Measurements from ENCODE around the gene SRSF4. TPM values are rescaled to one million over a fixed set of nuclear protein-coding genes. Genes with fewer than 3 reads are reported as not detected.

SRSF4 gene
- total RNA-seq = 46.2 and 51.4 TPM in 2 replicates
- polyA plus RNA-seq = 59.2 and 61.9 TPM in 2 replicates
- 54.1 and 54.4 TPM in 2 replicates for polyA plus RNA-seq (2012)
- polyA minus RNA-seq (ENCODE audit: low replicate concordance) = 7.6 and 8.7 TPM in 2 replicates

DNA sequence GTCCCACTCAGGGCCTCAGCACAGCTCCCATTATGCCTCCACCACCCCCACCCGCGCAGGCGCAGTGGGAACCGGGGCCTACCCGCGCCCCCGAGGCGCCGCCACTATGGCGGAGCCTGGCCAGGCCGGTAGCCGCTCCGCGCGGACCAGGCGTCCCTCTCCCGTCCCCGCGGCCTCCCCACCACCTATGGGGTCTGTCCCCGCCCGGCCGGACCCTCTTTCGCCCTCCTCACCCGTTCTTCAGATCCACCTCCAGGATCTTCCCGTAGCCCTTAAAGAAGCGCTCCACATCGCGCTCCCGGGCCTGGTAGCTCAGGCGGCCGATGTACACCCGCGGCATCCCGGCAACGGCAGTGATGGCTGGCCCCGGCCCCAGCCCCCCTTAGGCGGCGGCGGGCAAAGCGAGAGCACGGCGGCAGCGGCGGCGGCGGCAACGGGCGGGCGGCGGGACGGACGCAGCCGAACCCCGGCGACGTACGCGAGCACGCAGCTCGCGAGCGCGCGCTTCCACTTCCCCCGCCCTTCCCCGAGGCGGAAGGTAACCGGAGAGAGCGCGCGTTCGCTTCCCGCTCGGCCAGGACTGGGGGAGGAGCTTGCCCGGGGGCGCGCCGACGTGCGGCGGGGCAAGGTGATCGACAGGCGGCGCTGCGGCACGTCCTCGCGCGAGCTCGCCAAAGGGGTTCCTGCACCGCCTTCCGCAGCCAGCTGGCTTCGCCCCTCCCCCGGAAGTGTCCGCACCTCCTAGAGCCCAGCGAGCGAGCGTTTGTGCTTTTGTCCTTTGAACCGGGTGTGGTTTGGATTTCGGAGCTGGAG lies at the start of gene SRSF4:
Gene SRSF4 (minus strand): TSS at position 488 of the 813 bp plus-strand sequence. CDS start 148 bp downstream, at position 340.
- peak within 1 kb of the TSS; percentile 82 for H2AFZ ChIP-seq (ENCODE audit: low read length)
- TF ChIP-seq, protein P1, sequence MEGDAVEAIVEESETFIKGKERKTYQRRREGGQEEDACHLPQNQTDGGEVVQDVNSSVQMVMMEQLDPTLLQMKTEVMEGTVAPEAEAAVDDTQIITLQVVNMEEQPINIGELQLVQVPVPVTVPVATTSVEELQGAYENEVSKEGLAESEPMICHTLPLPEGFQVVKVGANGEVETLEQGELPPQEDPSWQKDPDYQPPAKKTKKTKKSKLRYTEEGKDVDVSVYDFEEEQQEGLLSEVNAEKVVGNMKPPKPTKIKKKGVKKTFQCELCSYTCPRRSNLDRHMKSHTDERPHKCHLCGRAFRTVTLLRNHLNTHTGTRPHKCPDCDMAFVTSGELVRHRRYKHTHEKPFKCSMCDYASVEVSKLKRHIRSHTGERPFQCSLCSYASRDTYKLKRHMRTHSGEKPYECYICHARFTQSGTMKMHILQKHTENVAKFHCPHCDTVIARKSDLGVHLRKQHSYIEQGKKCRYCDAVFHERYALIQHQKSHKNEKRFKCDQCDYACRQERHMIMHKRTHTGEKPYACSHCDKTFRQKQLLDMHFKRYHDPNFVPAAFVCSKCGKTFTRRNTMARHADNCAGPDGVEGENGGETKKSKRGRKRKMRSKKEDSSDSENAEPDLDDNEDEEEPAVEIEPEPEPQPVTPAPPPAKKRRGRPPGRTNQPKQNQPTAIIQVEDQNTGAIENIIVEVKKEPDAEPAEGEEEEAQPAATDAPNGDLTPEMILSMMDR (conservative IDR thresholded peaks at IDR 0.05 in 1 of 2, IDR thresholded peaks at IDR 0.05 in 1 of 2; ENCODE audit: low read depth in 1 of 2, low read length in 2 of 2) = peak; percentile 29 to 46
- no peak for TF ChIP-seq EZH2 (IDR thresholded peaks at IDR 0.05; ENCODE audit: low read length, missing control alignments)
- peaks cover 49% of the 10 kb centered on the region for H3K79me2 ChIP-seq (ENCODE audit: control insufficient read depth, insufficient read depth, low read length)
- peak within 1 kb of the TSS; percentile 79 to 96 (median 88) for H3K4me3 ChIP-seq (replicated peaks in 1 of 4; ENCODE audit: control extremely low read depth in 1 of 4, insufficient read depth in 1 of 4, low read depth in 3 of 4, low read length in 4 of 4)
- H3K9me3 ChIP-seq (ENCODE audit: control insufficient read depth, insufficient read depth, low read depth, low read length) = no peaks in the 10 kb centered on the region
- H4K20me1 ChIP-seq (ENCODE audit: control insufficient read depth, extremely low read depth, insufficient read depth, low read length) = peaks cover 5% of the 10 kb centered on the region
- peak within 1 kb of the TSS; percentile 97 for H3K4me2 ChIP-seq (ENCODE audit: extremely low read depth, insufficient read depth, low read length)
- no peaks in the 10 kb centered on the region for H3K27me3 ChIP-seq (ENCODE audit: control insufficient read depth, insufficient read depth, low read length)
- H3K4me1 ChIP-seq (ENCODE audit: control insufficient read depth, extremely low read depth, insufficient read depth, low read length) = peaks cover 10% of the 10 kb centered on the region
- H3K27ac ChIP-seq (ENCODE audit: insufficient read depth, low read length) = peak within 1 kb of the TSS; percentile 98
- H3K36me3 ChIP-seq (ENCODE audit: control insufficient read depth, insufficient read depth, low read length) = peaks cover 2% of the 10 kb centered on the region
- peak; percentile 98 for DNase-seq (ENCODE audit: low read depth in 2 of 2)
- H3K9ac ChIP-seq (ENCODE audit: insufficient read depth, low read length) = peak within 1 kb of the TSS; percentile 98

DNA sequence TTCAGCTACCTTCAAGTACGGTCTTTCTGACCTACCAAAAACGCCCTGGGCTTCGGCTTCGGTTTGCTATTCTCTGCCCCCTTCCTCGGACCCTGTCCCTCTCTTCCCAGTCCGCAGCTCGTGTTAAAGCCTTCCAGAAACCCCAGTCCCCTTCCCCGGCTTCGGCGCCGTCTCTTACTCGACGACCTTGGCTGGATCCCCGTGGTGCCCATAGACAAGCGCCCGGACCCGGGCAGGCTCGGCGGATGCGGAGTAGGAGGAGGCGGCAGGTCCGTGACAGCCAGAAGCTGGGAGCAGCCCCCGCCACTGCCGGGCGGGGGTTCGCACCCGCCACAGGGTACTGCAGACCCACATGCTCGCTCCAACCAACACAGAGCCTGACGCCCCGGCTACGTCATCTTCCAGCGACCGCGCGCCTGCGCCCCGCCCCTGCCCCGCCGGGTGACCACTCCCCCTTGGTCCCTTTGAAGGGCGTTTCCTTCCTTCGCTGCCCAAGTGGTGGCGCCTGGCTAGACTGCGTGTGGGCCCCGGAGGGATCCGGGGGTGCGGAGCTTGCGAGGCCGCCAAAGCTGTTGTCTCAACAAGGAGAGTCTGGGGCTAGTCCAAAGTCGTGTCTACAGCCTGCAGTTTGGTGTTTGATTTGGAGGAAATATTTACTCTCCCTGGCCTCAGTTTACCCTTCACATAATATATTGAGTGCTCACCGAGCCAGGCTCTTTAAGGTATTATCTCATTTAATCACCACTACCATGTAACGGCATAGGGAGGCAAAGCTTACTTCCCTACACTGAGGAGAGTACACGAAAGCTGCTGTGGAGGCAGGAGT lies 49.1 kb upstream of the SRSF4 start, which contains the start of gene MECR:
Gene MECR (minus strand): TSS at position 382 of the 826 bp plus-strand sequence. CDS start 28 bp downstream, at position 354.
- Histone ChIP-seq H4K20me1 (ENCODE audit: control insufficient read depth, extremely low read depth, insufficient read depth, low read length) (no peaks in the 10 kb centered on the region), H3K9me3 (ENCODE audit: control insufficient read depth, insufficient read depth, low read depth, low read length) (no peaks in the 10 kb centered on the region), H3K4me2 (ENCODE audit: extremely low read depth, insufficient read depth, low read length) (peak within 1 kb of the TSS; percentile 94), H3K36me3 (ENCODE audit: control insufficient read depth, insufficient read depth, low read length) (no peaks in the 10 kb centered on the region), H3K9ac (ENCODE audit: insufficient read depth, low read length) (peak within 1 kb of the TSS; percentile 86), H3K27me3 (ENCODE audit: control insufficient read depth, insufficient read depth, low read length) (peaks cover 3% of the 10 kb centered on the region), H3K4me1 (ENCODE audit: control insufficient read depth, extremely low read depth, insufficient read depth, low read length) (no peaks in the 10 kb centered on the region), H3K27ac (ENCODE audit: insufficient read depth, low read length) (peak within 1 kb of the TSS; percentile 82), H2AFZ (ENCODE audit: low read length) (peak within 1 kb of the TSS; percentile 88), H3K79me2 (ENCODE audit: control insufficient read depth, insufficient read depth, low read length) (peaks cover 7% of the 10 kb centered on the region), H3K4me3 (replicated peaks in 1 of 4; ENCODE audit: control extremely low read depth in 1 of 4, insufficient read depth in 1 of 4, low read depth in 3 of 4, low read length in 4 of 4) (peak within 1 kb of the TSS; percentile 80 to 93 (median 87))
- peak; percentile 90 to 91 for DNase-seq (ENCODE audit: low read depth in 2 of 2)
- TF ChIP-seq, protein P1 (conservative IDR thresholded peaks at IDR 0.05 in 1 of 2, IDR thresholded peaks at IDR 0.05 in 1 of 2; ENCODE audit: low read depth in 1 of 2, low read length in 2 of 2) = peak; percentile 21 to 34
- TF ChIP-seq EZH2 (IDR thresholded peaks at IDR 0.05; ENCODE audit: low read length, missing control alignments) = no peak

DNA sequence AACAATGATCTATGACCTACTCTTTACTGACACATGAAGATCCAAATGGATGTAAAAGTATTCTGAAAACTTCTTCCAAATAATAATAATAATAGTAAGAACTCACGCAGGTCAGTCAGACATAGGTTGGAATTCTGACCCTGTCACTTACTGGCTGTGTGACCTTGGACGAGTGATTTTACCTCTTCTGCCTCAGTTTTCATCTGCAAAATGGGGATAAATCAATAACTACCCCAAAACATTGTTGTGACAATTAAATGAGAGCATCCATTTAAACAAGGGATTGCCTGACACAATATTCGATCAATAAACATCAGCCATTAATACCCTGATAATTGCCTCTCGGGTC lies 48.5 kb upstream of the SRSF4 start:
- Histone ChIP-seq H3K9ac (ENCODE audit: insufficient read depth, low read length) (peak overlapping the region; percentile 86), H2AFZ (ENCODE audit: low read length) (peak overlapping the region; percentile 84), H3K27ac (ENCODE audit: insufficient read depth, low read length) (peak overlapping the region; percentile 82), H3K4me3 (replicated peaks in 1 of 4; ENCODE audit: control extremely low read depth in 1 of 4, insufficient read depth in 1 of 4, low read depth in 3 of 4, low read length in 4 of 4) (peak overlapping the region; percentile 80 to 93 (median 87)), H4K20me1 (ENCODE audit: control insufficient read depth, extremely low read depth, insufficient read depth, low read length) (no peaks in the 10 kb centered on the region), H3K4me2 (ENCODE audit: extremely low read depth, insufficient read depth, low read length) (peak overlapping the region; percentile 77), H3K4me1 (ENCODE audit: control insufficient read depth, extremely low read depth, insufficient read depth, low read length) (no peaks in the 10 kb centered on the region), H3K79me2 (ENCODE audit: control insufficient read depth, insufficient read depth, low read length) (peaks cover 7% of the 10 kb centered on the region), H3K9me3 (ENCODE audit: control insufficient read depth, insufficient read depth, low read depth, low read length) (no peaks in the 10 kb centered on the region), H3K36me3 (ENCODE audit: control insufficient read depth, insufficient read depth, low read length) (no peaks in the 10 kb centered on the region), H3K27me3 (ENCODE audit: control insufficient read depth, insufficient read depth, low read length) (peaks cover 3% of the 10 kb centered on the region)
- TF ChIP-seq, protein P1 (conservative IDR thresholded peaks at IDR 0.05 in 1 of 2, IDR thresholded peaks at IDR 0.05 in 1 of 2; ENCODE audit: low read depth in 1 of 2, low read length in 2 of 2) = no peak
- no peak for TF ChIP-seq EZH2 (IDR thresholded peaks at IDR 0.05; ENCODE audit: low read length, missing control alignments)
- no peak for DNase-seq (ENCODE audit: low read depth in 2 of 2)

Data from fibroblast of lung (primary cell).